KMS-11 (cell line): Measurements from ENCODE around the gene TOLLIP.

ENCODE experiments used
- H2AFZ ChIP-seq: fragments of 200-600 bp; sonication (generic); 2 replicates; pipeline ENCODE4 v1.6.1; 2016; ENCODE audit warnings: antibody characterized with exemption, mixed run types, low read depth
- H3K27ac ChIP-seq: fragments of 200-600 bp; sonication (generic); 2 replicates; pipeline ENCODE4 v1.6.1; 2016; ENCODE audit warnings: mild to moderate bottlenecking, mixed run types
- H3K27me3 ChIP-seq: fragments of 200-600 bp; sonication (generic); 2 replicates; pipeline ENCODE4 v1.6.1; 2017; ENCODE audit warnings: mild to moderate bottlenecking, low read depth, mixed run types, moderate library complexity; ENCODE audit not compliant: insufficient read depth
- H3K36me3 ChIP-seq: fragments of 200-600 bp; sonication (generic); 2 replicates; pipeline ENCODE4 v1.6.1; 2017; ENCODE audit warnings: mild to moderate bottlenecking, mixed run types; ENCODE audit not compliant: insufficient read depth
- H3K4me1 ChIP-seq: fragments of 200-600 bp; sonication (generic); 2 replicates; pipeline ENCODE4 v1.6.1; 2016; ENCODE audit warnings: mild to moderate bottlenecking, low read depth, mixed run types; ENCODE audit not compliant: poor library complexity, severe bottlenecking
- H3K4me2 ChIP-seq: fragments of 200-600 bp; sonication (generic); 2 replicates; pipeline ENCODE4 v1.7.0; 2016; ENCODE audit warnings: mild to moderate bottlenecking, mixed run types
- H3K4me3 ChIP-seq: fragments of 200-600 bp; sonication (generic); IDR thresholded peaks from 2 replicates; pipeline ENCODE4 v1.6.1; 2017; ENCODE audit warnings: low read depth, low read length, mixed read lengths; ENCODE audit not compliant: insufficient read depth
- H3K79me2 ChIP-seq: fragments of 200-600 bp; sonication (generic); 2 replicates; pipeline ENCODE4 v1.6.1; 2016; ENCODE audit warnings: low read depth, mixed run types; ENCODE audit not compliant: insufficient read depth
- H3K9ac ChIP-seq: fragments of 200-600 bp; sonication (generic); 2 replicates; pipeline ENCODE4 v1.6.1; 2016; ENCODE audit warnings: mild to moderate bottlenecking, mixed run types
- H4K20me1 ChIP-seq: fragments of 200-600 bp; sonication (generic); 2 replicates; pipeline ENCODE4 v1.6.1; 2016; ENCODE audit warnings: mild to moderate bottlenecking, mixed run types; ENCODE audit not compliant: insufficient read depth
- TF ChIP-seq, protein P1 (sequence below): fragments of 200-600 bp; sonication (generic); conservative IDR thresholded peaks from 2 replicates; pipeline ENCODE4 v1.6.1; 2017; ENCODE audit warnings: low read depth, mild to moderate bottlenecking, antibody characterized with exemption, low read length, moderate library complexity, mixed read lengths

TOLLIP gene

DNA sequence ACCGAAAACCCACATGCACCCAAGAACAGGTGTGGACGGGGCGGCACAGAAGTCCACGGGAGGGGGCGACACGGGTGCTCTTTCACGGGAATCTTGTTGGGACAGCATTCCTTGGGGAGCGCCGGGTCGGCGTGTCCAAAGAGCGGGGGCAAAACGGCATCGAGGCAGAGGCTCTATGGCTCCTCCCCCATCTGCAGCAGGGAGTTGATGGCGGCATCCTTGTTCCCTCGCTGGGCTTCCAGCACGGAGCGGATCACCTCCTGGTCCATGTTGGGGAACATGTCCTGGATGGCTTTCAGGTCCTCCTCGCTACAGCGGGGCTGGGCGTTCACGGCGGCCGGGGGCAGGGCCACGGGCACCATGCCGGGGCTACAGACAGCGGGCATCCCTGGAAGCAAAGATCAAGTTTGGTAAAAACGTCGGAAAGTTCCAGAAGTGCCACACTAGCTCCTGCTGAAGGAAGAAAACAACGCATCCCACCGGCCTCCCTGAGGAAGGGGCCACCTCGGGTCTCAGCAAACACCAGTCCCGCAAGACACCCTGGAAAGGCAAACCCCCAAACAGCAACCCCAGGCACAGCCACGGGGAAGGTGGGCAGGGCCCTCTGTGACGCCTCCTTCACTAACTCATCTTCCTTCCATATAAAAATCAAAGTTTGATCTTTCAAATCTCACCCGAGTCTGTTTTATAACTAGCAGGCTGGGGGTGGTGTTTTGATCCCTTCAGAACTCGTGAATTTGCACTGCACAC, 32.4 kb downstream of the TOLLIP start:
- H3K4me1 ChIP-seq: no peaks in the 10 kb centered on the region
- H3K4me2 ChIP-seq: no peak overlapping the region
- TF ChIP-seq, protein P1, sequence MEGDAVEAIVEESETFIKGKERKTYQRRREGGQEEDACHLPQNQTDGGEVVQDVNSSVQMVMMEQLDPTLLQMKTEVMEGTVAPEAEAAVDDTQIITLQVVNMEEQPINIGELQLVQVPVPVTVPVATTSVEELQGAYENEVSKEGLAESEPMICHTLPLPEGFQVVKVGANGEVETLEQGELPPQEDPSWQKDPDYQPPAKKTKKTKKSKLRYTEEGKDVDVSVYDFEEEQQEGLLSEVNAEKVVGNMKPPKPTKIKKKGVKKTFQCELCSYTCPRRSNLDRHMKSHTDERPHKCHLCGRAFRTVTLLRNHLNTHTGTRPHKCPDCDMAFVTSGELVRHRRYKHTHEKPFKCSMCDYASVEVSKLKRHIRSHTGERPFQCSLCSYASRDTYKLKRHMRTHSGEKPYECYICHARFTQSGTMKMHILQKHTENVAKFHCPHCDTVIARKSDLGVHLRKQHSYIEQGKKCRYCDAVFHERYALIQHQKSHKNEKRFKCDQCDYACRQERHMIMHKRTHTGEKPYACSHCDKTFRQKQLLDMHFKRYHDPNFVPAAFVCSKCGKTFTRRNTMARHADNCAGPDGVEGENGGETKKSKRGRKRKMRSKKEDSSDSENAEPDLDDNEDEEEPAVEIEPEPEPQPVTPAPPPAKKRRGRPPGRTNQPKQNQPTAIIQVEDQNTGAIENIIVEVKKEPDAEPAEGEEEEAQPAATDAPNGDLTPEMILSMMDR: no peak

DNA sequence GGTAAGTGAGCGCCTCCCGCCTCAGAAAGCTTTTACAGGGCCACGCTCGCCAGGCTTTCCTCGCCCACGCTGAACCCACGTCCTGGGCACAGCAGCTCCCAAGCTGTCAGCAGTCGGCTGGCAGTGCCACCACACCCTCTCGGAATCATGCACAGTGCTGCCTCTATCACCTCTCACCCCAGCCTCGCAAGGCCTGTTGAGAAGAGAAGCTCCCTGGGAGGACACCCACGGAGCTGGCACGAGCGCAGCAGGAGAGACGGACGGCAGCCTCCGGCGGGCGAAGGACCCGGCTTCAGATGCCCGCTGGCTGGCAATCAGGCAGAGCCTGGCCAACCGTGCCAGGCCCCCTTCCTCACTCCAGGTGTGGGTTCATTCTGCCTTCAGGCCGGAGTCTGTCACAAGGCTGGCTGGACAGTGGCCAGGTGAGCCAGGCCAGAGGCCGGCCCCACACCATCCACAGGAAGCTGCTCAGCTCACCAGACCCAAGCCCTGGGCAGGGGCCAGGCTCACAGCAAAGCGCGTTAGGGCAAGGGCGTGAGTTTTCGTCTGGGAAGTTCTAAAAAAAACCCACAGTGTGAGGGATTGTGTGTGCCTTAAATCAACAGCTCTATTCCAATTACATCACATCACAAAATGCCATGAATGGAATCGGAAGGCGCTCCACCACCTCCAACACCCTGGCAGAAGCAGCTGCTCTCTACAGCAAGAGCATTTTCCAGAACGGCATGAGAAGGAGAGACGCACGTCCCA, 33.2 kb downstream of the TOLLIP start:
- Histone ChIP-seq H4K20me1 (no peaks in the 10 kb centered on the region), H3K27me3 (no peaks in the 10 kb centered on the region), H3K4me1 (no peaks in the 10 kb centered on the region), H3K4me3 (no peak overlapping the region), H2AFZ (no peak overlapping the region), H3K36me3 (no peaks in the 10 kb centered on the region), H3K9ac (no peak overlapping the region), H3K79me2 (no peaks in the 10 kb centered on the region), H3K4me2 (no peak overlapping the region), H3K27ac (no peak overlapping the region)
- TF ChIP-seq, protein P1: no peak

More for the DNA sequence above, 32.4 kb downstream of the TOLLIP start:
- Histone ChIP-seq H3K79me2 (no peaks in the 10 kb centered on the region), H4K20me1 (no peaks in the 10 kb centered on the region), H3K27ac (no peak overlapping the region), H2AFZ (no peak overlapping the region), H3K27me3 (no peaks in the 10 kb centered on the region), H3K4me3 (no peak overlapping the region), H3K36me3 (no peaks in the 10 kb centered on the region), H3K9ac (no peak overlapping the region)

DNA sequence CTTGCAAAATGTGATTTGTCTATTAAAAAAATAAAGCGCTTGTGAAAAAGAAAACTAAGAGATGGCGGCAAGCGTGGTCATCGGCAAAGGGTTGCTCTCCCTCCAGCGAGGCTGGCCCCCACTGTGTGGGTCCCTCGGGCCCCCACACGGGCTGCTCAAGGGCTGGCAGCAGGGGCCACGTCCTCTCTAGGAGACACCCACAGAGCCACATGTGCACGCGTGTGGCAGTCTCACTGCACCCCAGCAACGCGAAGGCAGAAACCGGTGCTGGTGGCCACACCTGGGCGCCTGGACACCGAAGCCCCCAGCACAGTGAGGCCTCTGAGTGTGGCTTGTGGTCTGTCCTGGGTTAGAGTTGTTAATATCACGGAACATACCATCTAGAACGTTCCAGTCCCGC, 34.4 kb downstream of the TOLLIP start:
- Histone ChIP-seq H3K79me2 (no peaks in the 10 kb centered on the region), H3K27ac (no peak overlapping the region), H3K9ac (no peak overlapping the region)

DNA sequence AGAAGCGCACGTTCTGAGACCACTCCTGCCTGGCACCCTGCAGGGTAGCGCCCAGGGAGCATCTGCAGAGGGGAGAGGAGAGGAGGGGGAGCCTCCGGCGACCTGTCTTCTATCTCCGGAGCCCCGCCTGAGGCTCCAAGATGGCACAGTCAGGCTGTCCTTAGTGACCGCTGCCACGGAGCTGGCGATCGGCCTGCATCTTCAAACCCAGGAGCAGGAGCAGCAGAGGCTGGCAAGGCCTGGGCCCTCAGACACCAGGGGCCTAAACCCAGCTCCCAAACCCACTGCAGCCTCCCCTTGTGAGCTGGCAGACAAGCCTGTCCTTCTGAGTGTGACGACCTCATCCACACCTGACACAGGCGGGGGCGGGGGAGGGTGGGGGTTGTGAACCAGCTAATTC, 34.9 kb downstream of the TOLLIP start:
- Histone ChIP-seq H4K20me1 (no peaks in the 10 kb centered on the region), H3K27ac (no peak overlapping the region), H3K27me3 (no peaks in the 10 kb centered on the region), H3K4me3 (no peak overlapping the region), H3K36me3 (no peaks in the 10 kb centered on the region), H3K4me2 (no peak overlapping the region), H3K9ac (no peak overlapping the region), H3K79me2 (no peaks in the 10 kb centered on the region), H2AFZ (no peak overlapping the region), H3K4me1 (no peaks in the 10 kb centered on the region)
- TF ChIP-seq, protein P1: no peak

More for the DNA sequence above, 34.4 kb downstream of the TOLLIP start:
- TF ChIP-seq, protein P1: no peak
- Histone ChIP-seq H3K4me1 (no peaks in the 10 kb centered on the region), H2AFZ (no peak overlapping the region), H3K27me3 (no peaks in the 10 kb centered on the region), H3K4me2 (no peak overlapping the region), H3K4me3 (no peak overlapping the region), H4K20me1 (no peaks in the 10 kb centered on the region), H3K36me3 (no peaks in the 10 kb centered on the region)
